ENCODE measurements around the gene SEC24C. TPM values are rescaled to one million over a fixed set of nuclear protein-coding genes. Genes with fewer than 3 reads are reported as not detected.
"Not testable (repeated sequence)": the region's sequence is repeated elsewhere in the genome, so short reads cannot be mapped to it uniquely, and the experiment has no call there.

Gene SEC24C
- total RNA-seq, 1 donor from 2014 or later, result 112 TPM

DNA sequence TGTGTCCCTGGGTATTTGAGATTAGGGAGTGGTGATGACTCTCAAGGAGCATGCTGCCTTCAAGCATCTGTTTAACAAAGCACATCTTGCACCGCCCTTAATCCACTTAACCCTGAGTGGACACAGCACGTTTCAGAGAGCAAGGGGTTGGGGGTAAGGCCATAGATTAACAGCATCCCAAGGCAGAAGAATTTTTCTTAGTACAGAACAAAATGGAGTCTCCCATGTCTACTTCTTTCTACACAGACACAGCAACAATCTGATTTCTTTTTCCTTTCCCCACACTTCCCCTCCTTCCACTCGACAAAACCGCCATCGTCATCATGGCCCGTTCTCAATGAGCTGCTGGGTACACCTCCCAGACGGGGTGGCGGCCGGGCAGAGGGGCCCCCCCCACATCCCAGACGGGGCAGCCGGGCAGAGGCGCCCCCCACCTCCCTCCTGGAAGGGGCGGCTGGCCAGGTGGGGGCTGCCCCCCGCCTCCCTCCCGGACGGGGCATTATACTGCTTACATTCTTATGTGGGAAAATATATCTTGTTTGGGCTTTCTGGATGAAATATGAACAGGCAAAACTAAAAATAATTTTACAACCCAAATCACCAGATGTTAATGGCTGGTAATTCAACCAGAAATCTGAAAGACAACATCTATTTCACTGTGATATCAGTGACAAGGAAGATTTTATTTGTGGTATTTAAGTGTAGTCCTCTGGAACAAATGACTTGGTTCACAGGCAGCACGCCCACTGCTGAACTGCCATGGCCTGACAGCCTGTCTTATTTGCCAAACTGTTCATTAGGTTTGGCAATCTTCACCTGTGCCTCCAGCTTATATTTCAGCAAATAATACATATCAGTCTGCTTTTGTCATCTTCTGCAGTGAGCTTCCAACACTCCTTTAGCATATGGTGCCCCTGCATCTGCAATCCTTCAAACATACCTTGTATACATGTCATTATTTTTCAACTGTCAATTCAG lies 28.7 kb upstream of the SEC24C start:
- H3K27ac Mint-ChIP-seq; H3K4me1 Mint-ChIP-seq (ENCODE audit: low read depth); H3K27me3 Mint-ChIP-seq (ENCODE audit: insufficient read depth); H3K9me3 Mint-ChIP-seq; intact Hi-C loops (cut with micrococcal nuclease); H3K4me3 Mint-ChIP-seq; DNase-seq (ENCODE audit: low spot score): not testable (repeated sequence)
- peaks cover 30% of the 10 kb centered on the region for H3K36me3 Mint-ChIP-seq (ENCODE audit: low read depth)

DNA sequence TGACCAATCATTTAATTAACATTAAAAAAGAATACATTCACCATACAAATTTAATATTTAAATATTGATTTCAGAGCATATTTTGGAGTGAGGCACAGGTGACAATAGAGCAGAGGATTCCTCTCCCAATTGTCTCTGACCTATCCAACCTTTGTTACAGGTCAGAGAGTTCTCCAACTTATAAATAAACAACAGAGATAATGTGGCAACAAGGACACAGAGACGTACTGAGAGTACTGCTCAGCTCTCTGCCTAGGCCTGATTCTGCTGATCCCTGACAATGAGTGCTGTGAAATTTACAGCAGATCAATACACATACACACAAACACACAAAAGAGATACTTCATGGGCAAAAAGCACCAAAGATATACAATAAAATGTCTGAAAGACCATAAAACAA lies 27.9 kb upstream of the SEC24C start:
- H3K36me3 Mint-ChIP-seq (ENCODE audit: low read depth), result peaks cover 35% of the 10 kb centered on the region
- no peaks in the 10 kb centered on the region for H3K9me3 Mint-ChIP-seq
- no peak for DNase-seq (ENCODE audit: low spot score)
- no peaks in the 10 kb centered on the region for H3K27me3 Mint-ChIP-seq (ENCODE audit: insufficient read depth)
- H3K27ac Mint-ChIP-seq, result no peak overlapping the region
- intact Hi-C loops (cut with micrococcal nuclease), result no loop called here
- H3K4me1 Mint-ChIP-seq (ENCODE audit: low read depth), result peaks cover 6% of the 10 kb centered on the region
- no peak overlapping the region for H3K4me3 Mint-ChIP-seq

DNA sequence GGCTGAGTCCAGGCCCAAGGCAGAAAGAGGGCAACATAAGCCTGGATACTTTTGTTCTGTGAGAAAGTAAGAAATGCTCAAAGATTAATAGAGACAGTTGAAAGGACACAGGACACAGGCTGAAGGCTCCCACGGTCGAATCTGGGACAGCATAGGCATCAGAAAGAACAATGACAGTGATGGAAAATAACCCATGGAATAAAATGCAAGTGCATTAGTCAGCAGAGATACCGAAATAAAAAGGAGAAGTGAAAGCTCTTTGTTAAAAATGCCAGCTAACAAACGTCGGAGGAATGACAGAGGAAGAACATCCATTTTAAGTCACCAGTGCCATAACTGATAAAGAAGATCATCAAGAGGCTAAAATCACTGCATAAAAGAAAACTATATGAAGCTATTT lies 26.6 kb upstream of the SEC24C start:
- no peak for DNase-seq (ENCODE audit: low spot score)
- Mint-ChIP-seq H3K4me1 (ENCODE audit: low read depth) (peaks cover 6% of the 10 kb centered on the region), H3K9me3 (no peaks in the 10 kb centered on the region), H3K27ac (peak overlapping the region; percentile 3), H3K36me3 (ENCODE audit: low read depth) (peaks cover 36% of the 10 kb centered on the region), H3K4me3 (no peak overlapping the region), H3K27me3 (ENCODE audit: insufficient read depth) (no peaks in the 10 kb centered on the region)
- intact Hi-C loops (cut with micrococcal nuclease), result no loop called here

DNA sequence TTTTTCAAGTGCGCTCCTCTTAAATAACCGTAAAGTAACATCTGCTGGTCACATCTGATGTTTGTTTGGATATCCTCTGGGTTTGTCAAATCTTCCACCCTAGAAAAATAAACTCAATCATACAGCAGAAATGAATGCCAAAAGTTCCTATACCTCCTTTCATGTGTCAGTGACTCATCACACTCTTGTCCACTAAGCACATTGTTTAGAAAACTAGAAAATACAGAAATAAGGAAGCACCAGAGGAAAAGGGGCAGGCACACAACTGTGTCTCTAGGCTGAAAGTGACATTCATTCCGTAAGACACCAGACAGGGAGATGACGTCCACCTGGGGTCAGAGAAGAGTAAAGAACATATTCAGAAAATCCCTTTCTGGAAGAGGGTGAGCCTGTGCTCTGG lies 23.6 kb upstream of the SEC24C start:
- DNase-seq (ENCODE audit: low spot score); H3K4me3 Mint-ChIP-seq; H3K9me3 Mint-ChIP-seq; H3K27me3 Mint-ChIP-seq (ENCODE audit: insufficient read depth); intact Hi-C loops (cut with micrococcal nuclease); H3K4me1 Mint-ChIP-seq (ENCODE audit: low read depth); H3K27ac Mint-ChIP-seq: not testable (repeated sequence)
- H3K36me3 Mint-ChIP-seq (ENCODE audit: low read depth), result peaks cover 36% of the 10 kb centered on the region

DNA sequence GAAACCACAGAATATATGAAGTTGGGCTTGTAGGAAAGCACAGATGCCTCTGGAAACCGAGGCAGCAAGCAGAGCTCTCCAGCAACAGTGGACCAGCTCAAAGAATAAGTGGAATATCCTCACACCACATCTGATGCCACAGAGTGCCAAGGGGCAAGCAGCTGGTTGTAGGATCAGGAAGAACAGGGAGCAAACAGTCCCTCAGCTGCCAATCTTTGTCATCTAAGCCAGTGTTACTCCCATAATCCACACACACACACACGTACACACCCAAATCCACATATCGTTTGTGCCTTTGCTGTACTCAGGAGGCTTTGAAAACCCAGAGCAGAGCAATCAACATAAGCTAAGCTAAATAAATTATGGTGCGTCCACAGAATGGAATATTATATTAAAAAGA lies 20.7 kb upstream of the SEC24C start:
- DNase-seq (ENCODE audit: low spot score), result no peak
- H3K27ac Mint-ChIP-seq, result no peak overlapping the region
- no peak overlapping the region for H3K4me3 Mint-ChIP-seq
- intact Hi-C loops (cut with micrococcal nuclease), result no loop called here
- no peaks in the 10 kb centered on the region for H3K27me3 Mint-ChIP-seq (ENCODE audit: insufficient read depth)
- peaks cover 40% of the 10 kb centered on the region for H3K36me3 Mint-ChIP-seq (ENCODE audit: low read depth)
- no peaks in the 10 kb centered on the region for H3K9me3 Mint-ChIP-seq
- H3K4me1 Mint-ChIP-seq (ENCODE audit: low read depth), result peaks cover 10% of the 10 kb centered on the region

DNA sequence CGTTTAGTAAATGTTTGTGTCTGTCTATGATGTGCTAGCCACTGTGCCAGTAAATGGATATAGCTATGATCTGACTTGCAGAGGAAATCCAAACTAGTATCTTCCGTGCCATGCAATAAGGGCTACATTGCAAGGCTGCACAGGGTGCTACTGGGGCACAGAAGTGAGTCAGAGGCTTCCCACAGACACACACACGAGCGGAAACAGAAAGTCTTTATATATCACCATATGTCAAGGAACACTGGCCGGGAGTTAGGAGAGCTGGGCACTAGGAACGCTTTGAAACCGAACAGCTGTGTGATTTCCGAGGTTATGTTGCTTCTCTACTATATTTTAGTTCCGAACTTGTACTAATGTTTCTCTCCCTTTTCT lies 14.4 kb upstream of the SEC24C start:
- peak; percentile 26 for DNase-seq (ENCODE audit: low spot score)
- H3K27me3 Mint-ChIP-seq (ENCODE audit: insufficient read depth); H3K9me3 Mint-ChIP-seq: not testable (repeated sequence)
- Mint-ChIP-seq H3K36me3 (ENCODE audit: low read depth) (peaks cover 20% of the 10 kb centered on the region), H3K4me3 (peak overlapping the region; percentile 95), H3K27ac (peak overlapping the region; percentile 97), H3K4me1 (ENCODE audit: low read depth) (peaks cover 10% of the 10 kb centered on the region)
- intact Hi-C loops (cut with micrococcal nuclease), result loop anchor here (1.0 kb wide), 6 partner anchors 15 to 233 kb away; partner anchors contain the start of genes PPP3CB, SEC24C and ZSWIM8

DNA sequence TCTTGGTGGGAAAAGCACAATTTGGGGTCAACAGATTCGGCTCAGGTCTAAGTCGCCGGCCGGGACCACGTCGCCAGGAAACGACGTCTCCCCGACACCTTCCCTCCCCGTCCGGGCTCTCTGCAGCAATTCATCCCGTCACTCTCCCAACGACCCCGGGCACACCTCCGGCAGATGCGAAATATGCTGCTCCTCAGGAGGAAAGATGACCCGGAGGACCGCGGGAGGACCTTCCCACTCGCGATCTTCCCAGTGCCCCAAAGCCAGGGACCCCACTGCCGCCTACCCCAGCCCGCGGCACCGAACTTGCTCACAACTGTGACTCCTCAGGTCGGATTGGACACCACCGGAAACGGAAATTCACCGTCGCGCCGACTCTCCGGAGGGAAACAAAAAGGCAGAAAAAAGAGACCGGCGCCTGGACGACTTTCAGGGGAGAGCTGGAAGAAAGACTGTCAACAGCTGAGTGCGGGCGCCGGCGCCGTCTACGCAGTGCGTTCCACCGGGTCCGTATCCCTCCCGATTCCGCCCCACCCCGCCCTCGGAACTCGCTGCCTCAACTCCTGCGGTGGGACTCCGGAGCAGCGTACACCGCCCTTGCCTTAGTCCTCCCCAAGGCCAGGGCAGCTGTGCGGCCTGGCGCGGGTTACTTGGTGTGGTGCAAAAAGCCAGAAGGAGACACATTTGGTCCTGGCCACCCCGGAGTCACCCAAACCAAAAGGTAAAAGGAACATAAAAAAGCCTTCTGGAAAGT lies 13.8 kb upstream of the SEC24C start:
- intact Hi-C loops (cut with micrococcal nuclease), result loop anchor here (1.0 kb wide), 5 partner anchors 14 to 105 kb away; partner anchors contain the start of genes SEC24C and ZSWIM8
- peaks cover 20% of the 10 kb centered on the region for H3K36me3 Mint-ChIP-seq (ENCODE audit: low read depth)
- peak; percentile 92 for DNase-seq (ENCODE audit: low spot score)
- H3K27ac Mint-ChIP-seq, result peak overlapping the region; percentile 97
- H3K4me1 Mint-ChIP-seq (ENCODE audit: low read depth), result peaks cover 10% of the 10 kb centered on the region
- peak overlapping the region; percentile 95 for H3K4me3 Mint-ChIP-seq
- H3K27me3 Mint-ChIP-seq (ENCODE audit: insufficient read depth), result peaks cover 2% of the 10 kb centered on the region
- no peaks in the 10 kb centered on the region for H3K9me3 Mint-ChIP-seq

DNA sequence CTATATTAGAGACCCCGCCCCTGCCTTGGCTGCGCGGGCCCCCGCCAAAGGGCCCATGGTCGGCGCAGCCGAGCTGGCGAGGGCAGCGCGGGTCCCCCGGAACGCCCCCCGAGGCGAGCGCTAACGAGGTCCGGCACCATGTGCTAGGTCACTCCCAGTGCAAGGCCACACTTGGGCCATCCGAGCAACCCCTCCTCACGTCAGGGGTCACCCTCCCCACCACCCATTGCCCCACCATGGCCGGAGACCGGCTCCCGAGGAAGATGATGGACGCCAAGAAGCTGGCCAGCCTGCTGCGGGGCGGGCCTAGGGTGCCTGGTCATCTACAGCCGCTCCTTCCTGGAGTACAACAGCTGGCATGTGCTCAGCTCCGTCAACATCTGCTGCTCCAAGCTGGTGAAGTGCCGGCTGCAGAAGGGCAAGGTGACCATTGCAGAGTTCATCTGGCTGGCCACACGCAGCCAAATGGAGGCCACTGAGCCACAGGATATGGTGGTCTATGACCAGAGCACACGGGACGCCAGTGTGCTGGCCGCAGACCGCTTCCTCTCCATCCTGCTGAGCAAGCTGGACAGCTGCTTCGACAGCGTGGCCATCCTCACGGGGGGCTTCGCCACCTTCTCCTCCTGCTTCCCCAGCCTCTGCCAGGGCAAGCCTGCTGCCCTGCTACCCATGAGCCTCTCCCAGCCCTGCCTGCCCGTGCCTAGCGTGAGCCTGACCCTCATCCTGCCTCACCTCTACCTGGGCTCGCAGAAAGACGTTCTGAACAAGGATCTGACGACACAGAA lies 12.4 kb upstream of the SEC24C start:
- H3K4me3 Mint-ChIP-seq, result peak overlapping the region; percentile 61
- no peaks in the 10 kb centered on the region for H3K9me3 Mint-ChIP-seq
- no peak overlapping the region for H3K27ac Mint-ChIP-seq
- no peak for DNase-seq (ENCODE audit: low spot score)
- H3K4me1 Mint-ChIP-seq (ENCODE audit: low read depth), result peaks cover 3% of the 10 kb centered on the region
- peaks cover 2% of the 10 kb centered on the region for H3K27me3 Mint-ChIP-seq (ENCODE audit: insufficient read depth)
- H3K36me3 Mint-ChIP-seq (ENCODE audit: low read depth), result peaks cover 11% of the 10 kb centered on the region
- intact Hi-C loops (cut with micrococcal nuclease), result no loop called here

DNA sequence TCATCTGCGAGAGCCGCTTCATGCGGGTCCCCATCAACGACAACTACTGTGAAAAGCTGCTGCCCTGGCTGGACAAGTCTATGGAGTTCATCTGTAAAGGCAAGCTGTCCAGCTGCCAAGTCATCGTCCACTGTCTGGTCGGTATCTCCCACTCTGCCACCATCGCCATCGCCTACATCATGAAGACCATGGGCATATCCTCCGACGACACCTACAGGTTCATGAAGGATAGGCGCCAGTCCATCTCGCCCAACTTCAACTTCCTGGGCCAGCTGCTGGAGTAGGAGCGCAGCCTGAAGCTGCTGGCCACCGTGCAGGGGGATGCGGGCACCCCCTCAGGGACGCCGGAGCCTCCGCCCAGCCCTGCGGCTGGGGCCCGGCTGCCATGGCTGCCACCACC lies 11.7 kb upstream of the SEC24C start:
- Mint-ChIP-seq H3K4me1 (ENCODE audit: low read depth) (no peaks in the 10 kb centered on the region), H3K9me3 (no peaks in the 10 kb centered on the region), H3K27me3 (ENCODE audit: insufficient read depth) (peaks cover 2% of the 10 kb centered on the region), H3K27ac (no peak overlapping the region), H3K36me3 (ENCODE audit: low read depth) (peaks cover 6% of the 10 kb centered on the region), H3K4me3 (peak overlapping the region; percentile 61)
- intact Hi-C loops (cut with micrococcal nuclease), result no loop called here
- no peak for DNase-seq (ENCODE audit: low spot score)

DNA sequence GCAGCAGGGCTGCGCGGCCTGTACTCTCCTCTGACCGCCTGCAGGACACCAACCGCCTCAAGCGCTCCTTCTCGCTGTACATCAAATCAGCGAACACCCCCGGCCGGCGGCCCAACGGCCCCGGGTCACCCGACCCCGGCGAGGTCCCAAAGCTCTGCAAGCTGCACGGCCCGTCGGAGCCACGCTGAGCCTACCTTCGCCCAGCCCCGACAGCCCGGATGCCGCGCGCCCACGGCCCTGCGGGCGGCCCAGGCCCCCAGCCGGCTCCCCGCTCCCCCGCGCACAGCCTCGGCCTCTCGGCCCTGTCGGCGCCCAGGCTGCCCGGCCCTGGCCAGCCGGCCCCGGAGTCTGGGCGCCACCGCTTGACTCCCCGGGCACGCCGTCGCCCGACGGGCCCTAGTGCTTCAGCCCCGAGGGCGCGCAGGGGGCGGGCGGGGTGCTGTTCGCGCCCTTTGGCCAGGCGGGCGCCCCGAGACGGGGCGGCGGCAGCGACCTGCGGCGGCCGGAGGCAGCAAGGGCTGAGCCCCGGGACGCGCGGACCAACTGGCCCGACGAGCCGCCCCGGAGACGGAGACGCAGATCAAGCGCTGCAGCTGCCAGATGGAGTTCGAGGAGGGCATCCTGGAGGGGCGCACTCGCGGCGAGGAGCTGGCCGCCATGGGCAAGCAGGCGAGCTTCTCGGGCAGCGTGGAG lies 11.1 kb upstream of the SEC24C start:
- DNase-seq (ENCODE audit: low spot score), result no peak
- H3K36me3 Mint-ChIP-seq (ENCODE audit: low read depth), result peaks cover 4% of the 10 kb centered on the region
- peaks cover 2% of the 10 kb centered on the region for H3K27me3 Mint-ChIP-seq (ENCODE audit: insufficient read depth)
- no peaks in the 10 kb centered on the region for H3K4me1 Mint-ChIP-seq (ENCODE audit: low read depth)
- no peaks in the 10 kb centered on the region for H3K9me3 Mint-ChIP-seq
- H3K27ac Mint-ChIP-seq, result no peak overlapping the region
- intact Hi-C loops (cut with micrococcal nuclease), result no loop called here
- no peak overlapping the region for H3K4me3 Mint-ChIP-seq

DNA sequence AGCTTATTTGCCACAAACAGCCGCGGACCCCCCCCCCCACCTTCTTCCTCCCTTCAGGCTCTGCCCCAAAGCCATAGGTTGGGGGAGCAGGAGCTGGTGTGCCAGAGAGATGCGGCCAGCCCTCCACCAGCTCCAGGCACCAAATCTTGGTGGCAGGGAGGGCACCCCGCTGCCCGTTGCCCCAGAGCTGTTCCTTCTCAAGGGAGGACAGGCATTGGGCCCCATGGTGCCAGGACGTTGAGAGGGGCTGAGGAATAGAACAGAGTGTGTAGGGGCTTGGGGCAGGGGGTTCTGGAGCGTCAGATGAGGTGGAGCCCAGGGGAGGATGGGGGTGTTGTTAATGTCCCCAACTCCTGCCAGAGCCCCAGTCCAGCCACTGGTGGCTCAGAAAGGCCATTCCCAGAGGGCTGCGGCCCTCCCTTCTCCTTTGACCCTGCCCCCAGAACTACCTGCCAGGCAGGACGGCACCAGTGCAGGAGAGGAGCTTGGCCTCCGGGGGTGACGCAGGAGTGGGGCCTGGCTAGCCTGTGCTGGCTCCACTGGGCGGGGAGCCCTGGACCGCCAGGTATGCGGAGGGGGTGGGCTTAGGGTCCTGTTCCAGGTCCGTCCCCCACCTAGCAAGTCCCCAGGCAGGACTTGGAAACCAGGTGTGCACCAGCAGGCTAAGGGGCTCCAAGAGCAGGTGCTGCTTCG lies 10.0 kb upstream of the SEC24C start:
- H3K27ac Mint-ChIP-seq, result no peak overlapping the region
- H3K9me3 Mint-ChIP-seq, result no peaks in the 10 kb centered on the region
- no peaks in the 10 kb centered on the region for H3K4me1 Mint-ChIP-seq (ENCODE audit: low read depth)
- no peak overlapping the region for H3K4me3 Mint-ChIP-seq
- no peak for DNase-seq (ENCODE audit: low spot score)
- H3K36me3 Mint-ChIP-seq (ENCODE audit: low read depth), result peaks cover 6% of the 10 kb centered on the region
- H3K27me3 Mint-ChIP-seq (ENCODE audit: insufficient read depth), result peaks cover 2% of the 10 kb centered on the region
- intact Hi-C loops (cut with micrococcal nuclease), result no loop called here

Measured in activated T-helper 1 cell treated with anti-CD3 and anti-CD28 coated beads, Interleukin-12 subunit alpha, Interleukin-12 subunit beta, Interleukin-2, Interleukin-4 antibody, amounts not matched to agents 30 ng/mL and 10 ng/mL and 1 ng/mL, durations not matched to agents 14 hours and 24 hours and 36 hours (primary cell).